Glutamatergic neuron (in vitro differentiated cells): Measurements from ENCODE around the gene CFAP61. TPM values are rescaled to one million over a fixed set of nuclear protein-coding genes. Genes with fewer than 3 reads are reported as not detected.

Experiments used
- DNase-seq: peaks from one replicate; pipeline ENCODE4 v3.0.0; 2022
- H3K27ac Mint-ChIP-seq: one replicate; pipeline ENCODE4 v1.8.0; 2020; ENCODE audit warnings: mild to moderate bottlenecking, mixed read lengths, inconsistent platforms; ENCODE audit not compliant: unreplicated experiment
- H3K27me3 Mint-ChIP-seq: one replicate; pipeline ENCODE4 v1.8.0; 2020; ENCODE audit warnings: mild to moderate bottlenecking, moderate library complexity, mixed read lengths, inconsistent platforms; ENCODE audit not compliant: unreplicated experiment
- H3K36me3 Mint-ChIP-seq: one replicate; pipeline ENCODE4 v1.8.0; 2020; ENCODE audit warnings: mild to moderate bottlenecking, mixed read lengths, inconsistent platforms; ENCODE audit not compliant: unreplicated experiment
- H3K4me1 Mint-ChIP-seq: one replicate; pipeline ENCODE4 v1.8.0; 2020; ENCODE audit warnings: mild to moderate bottlenecking, low read depth, mixed read lengths, inconsistent platforms; ENCODE audit not compliant: unreplicated experiment
- H3K4me3 Mint-ChIP-seq: one replicate; pipeline ENCODE4 v1.8.0; 2020; ENCODE audit warnings: mild to moderate bottlenecking, mixed read lengths, inconsistent platforms; ENCODE audit not compliant: unreplicated experiment
- H3K9me3 Mint-ChIP-seq: one replicate; pipeline ENCODE4 v1.8.0; 2020; ENCODE audit warnings: mild to moderate bottlenecking, moderate library complexity, mixed read lengths, inconsistent platforms; ENCODE audit not compliant: unreplicated experiment
- CTCF ChIP-seq: fragments of 200-600 bp; sonication (generic); IDR thresholded peaks from one replicate; pipeline ENCODE4 v1.5.0; 2021; ENCODE audit not compliant: partially characterized antibody, unreplicated experiment
- total RNA-seq: library from RNA; stranded (reverse); fragmentation: NEBNext Ultra II Directional; extraction: Animal tissue kit (Norgen Biotek cat#: 25700); gene quantifications from one replicate; pipeline ENCODE4 v1.2.1, GENCODE V29; 2021; ENCODE audit not compliant: unreplicated experiment

Gene CFAP61
- total RNA-seq, 1 donor from 2014 or later, result 5.0 TPM

DNA sequence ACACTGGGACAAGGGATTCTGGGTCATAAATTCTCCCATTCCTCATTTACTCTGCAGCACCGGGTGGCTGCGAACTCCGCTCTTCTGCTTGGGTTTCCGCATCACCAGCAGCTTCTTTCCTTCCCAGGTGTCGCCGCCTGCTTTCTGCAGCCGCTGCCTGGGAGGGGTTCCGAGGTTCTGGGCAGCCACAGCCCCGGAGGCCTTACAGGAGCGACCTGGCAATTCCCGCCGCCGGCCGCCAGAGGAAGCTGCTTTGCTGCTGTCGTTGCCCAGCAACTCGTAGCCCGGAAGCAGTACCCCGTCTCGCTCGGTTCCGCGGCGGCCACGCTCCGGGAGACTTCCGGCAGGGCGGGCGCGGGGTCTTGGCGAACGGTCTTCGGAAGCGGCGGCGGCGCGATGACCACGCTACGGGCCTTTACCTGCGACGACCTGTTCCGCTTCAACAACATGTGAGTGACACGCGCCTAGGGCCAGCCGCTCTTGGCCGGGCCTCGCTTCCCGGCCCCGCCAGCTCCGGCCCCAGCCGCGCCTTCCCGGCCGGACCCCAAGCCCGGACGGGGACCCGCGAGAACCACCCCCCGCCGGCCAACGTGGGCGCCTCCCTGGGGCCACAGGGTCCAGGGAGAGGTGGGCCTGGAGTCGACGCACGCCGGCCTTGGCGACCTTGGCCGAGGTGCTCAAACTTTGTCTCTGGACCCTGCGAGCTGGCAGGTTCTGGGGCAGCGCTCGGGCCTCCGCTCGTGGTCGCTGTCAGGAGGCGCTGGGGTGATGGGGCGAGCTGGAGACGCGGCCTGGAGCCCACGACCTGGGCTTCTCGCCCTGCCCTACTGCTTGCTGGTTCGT is 35.1 kb upstream of the CFAP61 start, which contains the start of gene NAA20:
Gene NAA20, plus strand, starts transcription at position 362 of the 843 bp plus-strand sequence. Its CDS starts 35 bp downstream, at position 397.
- TF ChIP-seq CTCF, result peak; percentile 74
- H3K4me1 Mint-ChIP-seq, result peaks cover 23% of the 10 kb centered on the region
- peak within 1 kb of the TSS; percentile 90 for H3K27ac Mint-ChIP-seq
- H3K4me3 Mint-ChIP-seq, result peak within 1 kb of the TSS; percentile 75
- H3K9me3 Mint-ChIP-seq, result peaks cover 4% of the 10 kb centered on the region
- H3K27me3 Mint-ChIP-seq, result peaks cover 2% of the 10 kb centered on the region
- DNase-seq, result peak; percentile 98
- H3K36me3 Mint-ChIP-seq, result no peaks in the 10 kb centered on the region

GRCh38 chr20:20017844-20018185 is 34.5 kb upstream of the CFAP61 start:
- Mint-ChIP-seq H3K36me3 (no peaks in the 10 kb centered on the region), H3K9me3 (peaks cover 4% of the 10 kb centered on the region), H3K27me3 (peaks cover 2% of the 10 kb centered on the region), H3K4me1 (peaks cover 23% of the 10 kb centered on the region), H3K4me3 (peak overlapping the region; percentile 75), H3K27ac (peak overlapping the region; percentile 67)
- DNase-seq, result peak; percentile 40
- no peak for TF ChIP-seq CTCF

DNA sequence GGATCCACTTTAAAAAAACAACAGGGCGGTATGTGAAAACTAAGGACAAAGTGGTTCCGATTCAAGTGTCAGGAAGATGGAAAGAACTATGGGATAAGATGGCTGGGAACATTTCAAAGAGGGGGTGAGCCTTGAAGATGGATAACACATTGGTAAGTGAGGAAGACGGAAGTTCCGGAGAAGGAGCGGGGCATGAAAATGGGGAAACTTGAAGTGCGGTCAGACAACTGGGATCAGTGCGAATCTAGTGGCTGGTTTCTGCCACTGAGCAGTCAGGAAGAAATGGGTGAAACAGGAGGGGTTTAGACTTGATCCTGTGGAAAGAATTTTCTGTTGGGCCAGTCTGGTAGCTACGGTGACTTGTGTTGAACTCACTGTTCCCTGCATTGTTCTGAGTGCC is 34.0 kb upstream of the CFAP61 start:
- no peak for DNase-seq

DNA sequence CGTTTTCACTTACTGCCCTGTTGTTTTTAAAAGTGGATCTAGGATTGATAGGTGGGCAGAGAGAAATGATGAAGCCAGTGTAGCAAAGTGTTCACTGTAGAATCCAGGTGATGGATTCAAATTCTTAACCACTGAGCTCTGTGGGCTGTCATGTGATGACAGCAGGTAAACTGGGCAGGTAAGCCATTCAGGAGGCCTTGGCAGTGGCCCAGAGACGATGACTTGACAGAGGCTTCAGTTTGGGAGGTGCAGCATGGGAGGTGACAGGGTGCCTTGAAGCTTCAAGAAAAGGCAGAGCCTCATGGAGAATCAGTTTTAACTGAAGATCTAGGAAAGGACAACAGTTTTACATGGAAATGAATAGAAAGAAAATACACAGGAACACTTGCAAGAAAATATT is 33.2 kb upstream of the CFAP61 start:
- Mint-ChIP-seq H3K4me3 (peak overlapping the region; percentile 75), H3K4me1 (peaks cover 23% of the 10 kb centered on the region), H3K27ac (no peak overlapping the region), H3K9me3 (peaks cover 4% of the 10 kb centered on the region), H3K36me3 (no peaks in the 10 kb centered on the region), H3K27me3 (peaks cover 2% of the 10 kb centered on the region)
- TF ChIP-seq CTCF, result no peak
- no peak for DNase-seq

More for the DNA sequence above, 34.0 kb upstream of the CFAP61 start:
- peak overlapping the region; percentile 41 for H3K27ac Mint-ChIP-seq
- peaks cover 4% of the 10 kb centered on the region for H3K9me3 Mint-ChIP-seq
- H3K27me3 Mint-ChIP-seq, result peaks cover 2% of the 10 kb centered on the region
- TF ChIP-seq CTCF, result no peak
- peak overlapping the region; percentile 75 for H3K4me3 Mint-ChIP-seq
- peaks cover 23% of the 10 kb centered on the region for H3K4me1 Mint-ChIP-seq
- H3K36me3 Mint-ChIP-seq, result no peaks in the 10 kb centered on the region

- TF ChIP-seq CTCF, result no peak
- Mint-ChIP-seq H3K27ac (peak overlapping the region; percentile 10), H3K4me1 (peaks cover 23% of the 10 kb centered on the region), H3K27me3 (peaks cover 2% of the 10 kb centered on the region), H3K4me3 (peak overlapping the region; percentile 34), H3K9me3 (peaks cover 4% of the 10 kb centered on the region), H3K36me3 (no peaks in the 10 kb centered on the region)
- no peak for DNase-seq
Measured at GRCh38 chr20:20020908-20021307, 31.4 kb upstream of the CFAP61 start.
